Prostate gland (tissue), 2 donors: ENCODE results near the gene PLSCR5.

Experiments
- POLR2A ChIP-seq: fragments of 450-650 bp; IDR thresholded peaks from one replicate; pipeline ENCODE4 v1.6.1; 2016; ENCODE audit warnings: antibody characterized with exemption, mild to moderate bottlenecking
- POLR2AphosphoS5 ChIP-seq: sonication (generic); formaldehyde crosslinking; IDR thresholded peaks from one replicate; pipeline ENCODE4 v1.6.1; 2017; ENCODE audit warnings: antibody characterized with exemption
- TF ChIP-seq, protein P1 (sequence below), 4 experiments: fragments of 200-600 bp in 2 of 4; fragments of 450-650 bp in 2 of 4; sonication (generic) in 2 of 4; IDR thresholded peaks; 1 replicate in 3 of 4; 2 replicates in 1 of 4; pipeline ENCODE4 v1.5.1; 2016 to 2019; ENCODE audit warnings: antibody characterized with exemption in 4 of 4, mild to moderate bottlenecking in 2 of 4, moderate library complexity in 2 of 4

DNA sequence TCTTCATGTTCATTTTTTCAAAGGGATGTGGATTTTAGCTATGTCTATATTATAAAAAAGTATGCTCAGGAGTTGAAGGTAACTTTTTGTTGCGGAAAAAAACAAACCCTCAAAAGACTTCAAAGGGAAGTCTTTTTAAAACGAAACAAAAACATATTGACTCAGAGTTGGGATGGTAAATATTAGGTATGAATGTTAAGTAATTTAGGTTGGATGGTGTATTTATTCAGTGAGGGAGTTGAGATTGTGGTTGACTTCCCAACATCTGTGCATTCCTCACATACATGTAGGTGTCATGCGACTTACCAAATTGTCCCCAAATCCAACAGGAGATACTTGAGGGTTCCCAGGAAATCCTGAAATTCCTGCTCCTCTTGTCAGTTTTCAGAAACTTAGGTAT, 32.7 kb upstream of the PLSCR5 start:
- no peak for TF ChIP-seq POLR2A
- TF ChIP-seq, protein P1, sequence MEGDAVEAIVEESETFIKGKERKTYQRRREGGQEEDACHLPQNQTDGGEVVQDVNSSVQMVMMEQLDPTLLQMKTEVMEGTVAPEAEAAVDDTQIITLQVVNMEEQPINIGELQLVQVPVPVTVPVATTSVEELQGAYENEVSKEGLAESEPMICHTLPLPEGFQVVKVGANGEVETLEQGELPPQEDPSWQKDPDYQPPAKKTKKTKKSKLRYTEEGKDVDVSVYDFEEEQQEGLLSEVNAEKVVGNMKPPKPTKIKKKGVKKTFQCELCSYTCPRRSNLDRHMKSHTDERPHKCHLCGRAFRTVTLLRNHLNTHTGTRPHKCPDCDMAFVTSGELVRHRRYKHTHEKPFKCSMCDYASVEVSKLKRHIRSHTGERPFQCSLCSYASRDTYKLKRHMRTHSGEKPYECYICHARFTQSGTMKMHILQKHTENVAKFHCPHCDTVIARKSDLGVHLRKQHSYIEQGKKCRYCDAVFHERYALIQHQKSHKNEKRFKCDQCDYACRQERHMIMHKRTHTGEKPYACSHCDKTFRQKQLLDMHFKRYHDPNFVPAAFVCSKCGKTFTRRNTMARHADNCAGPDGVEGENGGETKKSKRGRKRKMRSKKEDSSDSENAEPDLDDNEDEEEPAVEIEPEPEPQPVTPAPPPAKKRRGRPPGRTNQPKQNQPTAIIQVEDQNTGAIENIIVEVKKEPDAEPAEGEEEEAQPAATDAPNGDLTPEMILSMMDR (IDR thresholded peaks at IDR 0.05), result no peak
- TF ChIP-seq POLR2AphosphoS5, result no peak
